ENCODE results near the gene CFAP299. TPM values are rescaled to one million over a fixed set of nuclear protein-coding genes. Genes with fewer than 3 reads are reported as not detected.

CFAP299 gene
- total and polyA plus RNA-seq, 4 experiments from 2014 or later = not detected

DNA sequence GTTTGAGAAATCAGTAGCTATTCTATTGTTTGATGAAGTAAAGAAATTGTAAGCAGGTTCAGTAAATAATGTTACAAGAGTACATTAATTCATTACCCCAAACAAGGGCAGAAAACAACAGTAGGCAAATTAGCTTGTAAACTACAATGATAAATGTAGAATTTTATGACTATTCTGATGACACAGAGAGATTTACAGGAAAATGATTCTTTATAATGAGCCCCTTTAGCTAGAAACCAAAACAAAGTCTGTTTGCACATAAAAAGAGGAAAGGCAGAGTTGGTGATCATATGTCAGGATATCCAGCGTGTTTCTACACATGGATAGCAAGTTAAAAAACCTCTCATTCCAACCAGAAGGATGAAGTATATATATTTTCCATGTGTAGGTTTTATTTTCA is 204.8 kb downstream of the CFAP299 start:
- peaks cover 17% of the 10 kb centered on the region for H3K4me1 ChIP-seq (ENCODE audit: insufficient read depth, low read length)
- H3K4me3 ChIP-seq (ENCODE audit: low read length in 2 of 2) = no peak overlapping the region
- H3K27me3 ChIP-seq (ENCODE audit: insufficient read depth, low read length) = no peaks in the 10 kb centered on the region
- intact Hi-C loops (cut with micrococcal nuclease) = loop anchor here (10.0 kb wide), 1 partner anchor 176 kb away; no protein-coding TSS in a partner anchor
- Mint-ChIP-seq H3K27ac (peak overlapping the region in 2 of 7 donors; percentile 33 to 36), H3K9me3 (peaks cover 0 to 3% (median 0%) of the 10 kb centered on the region in 8 donors), H3K27me3 (peaks cover 0 to 7% of the 10 kb centered on the region in 2 donors), H3K36me3 (no peaks in the 10 kb centered on the region), H3K4me1 (peaks cover 9 to 22% (median 18%) of the 10 kb centered on the region in 4 donors), H3K4me3 (peak overlapping the region in 3 of 8 donors; percentile 5 to 43 (median 27))
- H3K9me3 ChIP-seq (ENCODE audit: control insufficient read depth in 1 of 2, low read length in 2 of 2) = no peaks in the 10 kb centered on the region
- peak in 1 of 5 donors; percentile 6 for DNase-seq
- no peaks in the 10 kb centered on the region for H3K36me3 ChIP-seq (ENCODE audit: insufficient read depth, low read length)
- ChIA-PET POLR2A (ENCODE audit: partially characterized antibody) (interaction anchor here (1.0 kb wide), 1 partner anchor 47 kb away, joined by 3 read pairs; no protein-coding TSS in a partner anchor), CTCF (ENCODE audit: partially characterized antibody) (no interaction called here)
- H3K27ac ChIP-seq (ENCODE audit: low read depth, low read length) = no peak overlapping the region

DNA sequence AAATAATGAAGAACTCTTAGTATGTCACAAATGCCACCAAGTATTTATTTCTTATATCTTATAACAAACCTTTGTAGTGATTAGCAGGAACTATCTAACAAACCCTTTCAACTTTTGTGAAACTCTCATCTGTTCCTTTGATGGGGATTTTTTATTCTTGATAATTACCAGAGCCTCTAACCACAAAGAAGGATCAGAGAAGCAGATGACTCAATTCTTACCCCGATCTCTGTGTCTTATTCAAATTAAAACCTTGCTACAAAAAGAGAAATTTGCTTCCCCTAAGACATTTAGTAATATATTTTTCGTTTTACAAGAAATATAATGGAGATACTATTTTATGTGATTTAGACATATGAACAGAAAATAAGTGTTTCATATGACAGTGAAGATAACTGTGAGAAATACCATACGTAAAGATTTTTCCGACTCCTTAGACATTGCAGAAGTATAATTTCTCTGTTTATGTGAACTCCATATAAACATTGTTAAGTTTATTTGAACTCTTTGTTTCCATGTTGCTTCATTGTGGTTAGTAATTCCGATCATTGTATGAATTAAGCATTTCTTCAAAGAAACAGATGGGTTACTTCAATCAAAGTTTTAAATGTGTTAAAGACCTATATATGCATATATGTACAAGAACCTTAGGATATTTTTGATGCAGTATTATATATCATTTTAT is 205.4 kb downstream of the CFAP299 start:
- peak in 4 of 5 donors; percentile 17 to 36 (median 26) for DNase-seq
- no peaks in the 10 kb centered on the region for H3K36me3 ChIP-seq (ENCODE audit: insufficient read depth, low read length)
- Mint-ChIP-seq H3K36me3 (no peaks in the 10 kb centered on the region), H3K4me1 (peaks cover 9 to 22% (median 18%) of the 10 kb centered on the region in 4 donors), H3K9me3 (peaks cover 0 to 6% (median 0%) of the 10 kb centered on the region in 8 donors), H3K4me3 (peak overlapping the region in 6 of 8 donors; percentile 6 to 66 (median 50)), H3K27ac (no peak overlapping the region), H3K27me3 (peaks cover 0 to 7% of the 10 kb centered on the region in 2 donors)
- intact Hi-C loops (cut with micrococcal nuclease) = loop anchor here (10.0 kb wide), 1 partner anchor 176 kb away; no protein-coding TSS in a partner anchor
- H3K9me3 ChIP-seq (ENCODE audit: control insufficient read depth in 1 of 2, low read length in 2 of 2) = no peaks in the 10 kb centered on the region
- POLR2A ChIA-PET (ENCODE audit: partially characterized antibody) = no interaction called here
- CTCF ChIA-PET (ENCODE audit: partially characterized antibody) = no interaction called here
- peaks cover 17% of the 10 kb centered on the region for H3K4me1 ChIP-seq (ENCODE audit: insufficient read depth, low read length)
- H3K4me3 ChIP-seq (ENCODE audit: low read length in 2 of 2) = no peak overlapping the region
- H3K27ac ChIP-seq (ENCODE audit: low read depth, low read length) = no peak overlapping the region
- H3K27me3 ChIP-seq (ENCODE audit: insufficient read depth, low read length) = no peaks in the 10 kb centered on the region

- Histone ChIP-seq H3K27ac (ENCODE audit: low read depth, low read length) (no peak overlapping the region), H3K9me3 (ENCODE audit: control insufficient read depth in 1 of 2, low read length in 2 of 2) (no peaks in the 10 kb centered on the region), H3K36me3 (ENCODE audit: insufficient read depth, low read length) (no peaks in the 10 kb centered on the region), H3K4me1 (ENCODE audit: insufficient read depth, low read length) (peaks cover 17% of the 10 kb centered on the region), H3K4me3 (ENCODE audit: low read length in 2 of 2) (no peak overlapping the region), H3K27me3 (ENCODE audit: insufficient read depth, low read length) (no peaks in the 10 kb centered on the region)
- no peak for DNase-seq
- CTCF ChIA-PET (ENCODE audit: partially characterized antibody) = no interaction called here
- Mint-ChIP-seq H3K36me3 (no peaks in the 10 kb centered on the region), H3K27me3 (peaks cover 0 to 8% of the 10 kb centered on the region in 2 donors), H3K27ac (no peak overlapping the region), H3K9me3 (peaks cover 0 to 8% (median 1%) of the 10 kb centered on the region in 8 donors), H3K4me1 (peaks cover 9 to 22% (median 18%) of the 10 kb centered on the region in 4 donors), H3K4me3 (peak overlapping the region in 2 of 8 donors; percentile 3 to 12)
- intact Hi-C loops (cut with micrococcal nuclease) = loop anchor here (10.0 kb wide), 1 partner anchor 178 kb away; no protein-coding TSS in a partner anchor
- POLR2A ChIA-PET (ENCODE audit: partially characterized antibody) = interaction anchor here (0.7 kb wide), 1 partner anchor 388 kb away, joined by 4 read pairs; no protein-coding TSS in a partner anchor
Observed at GRCh38 chr4:80542747-80543146, 207.2 kb downstream of the CFAP299 start.

- Mint-ChIP-seq H3K27me3 (peaks cover 0 to 2% of the 10 kb centered on the region in 2 donors), H3K27ac (no peak overlapping the region), H3K4me1 (peaks cover 0 to 4% (median 3%) of the 10 kb centered on the region in 4 donors), H3K4me3 (no peak overlapping the region), H3K36me3 (peaks cover 4 to 7% of the 10 kb centered on the region in 2 donors), H3K9me3 (peaks cover 4 to 19% (median 12%) of the 10 kb centered on the region in 8 donors)
- H3K9me3 ChIP-seq (ENCODE audit: control insufficient read depth in 1 of 2, low read length in 2 of 2) = no peaks in the 10 kb centered on the region
- intact Hi-C loops (cut with micrococcal nuclease) = no loop called here
- POLR2A ChIA-PET (ENCODE audit: partially characterized antibody) = no interaction called here
- DNase-seq = no peak
- H3K27ac ChIP-seq (ENCODE audit: low read depth, low read length) = no peak overlapping the region
- H3K4me3 ChIP-seq (ENCODE audit: low read length in 2 of 2) = no peak overlapping the region
- CTCF ChIA-PET (ENCODE audit: partially characterized antibody) = no interaction called here
- H3K4me1 ChIP-seq (ENCODE audit: insufficient read depth, low read length) = no peaks in the 10 kb centered on the region
- H3K36me3 ChIP-seq (ENCODE audit: insufficient read depth, low read length) = no peaks in the 10 kb centered on the region
- H3K27me3 ChIP-seq (ENCODE audit: insufficient read depth, low read length) = no peaks in the 10 kb centered on the region
Observed at GRCh38 chr4:80560337-80560736, 224.8 kb downstream of the CFAP299 start.

- no peak overlapping the region for H3K27ac Mint-ChIP-seq
Observed at GRCh38 chr4:80566203-80566872, 230.8 kb downstream of the CFAP299 start.

DNA sequence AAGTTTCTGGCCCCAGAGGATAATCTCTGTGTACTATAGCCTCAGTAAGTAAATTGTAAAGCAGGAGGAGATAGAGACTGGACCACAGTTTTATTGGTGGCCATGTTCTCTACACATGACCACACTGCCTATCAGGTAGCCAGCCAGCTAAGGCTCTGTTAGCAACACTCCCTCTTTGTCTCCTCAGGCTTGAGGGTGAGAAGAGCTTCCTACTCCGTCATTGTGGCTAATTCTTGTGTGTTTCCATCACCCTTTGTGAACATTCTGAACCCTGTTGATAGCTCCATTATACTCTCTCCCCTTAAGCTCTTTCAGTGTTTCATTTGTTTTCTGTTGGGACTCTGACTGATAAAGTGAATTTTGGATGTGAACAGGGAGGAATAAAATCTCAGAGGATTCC is 233.4 kb downstream of the CFAP299 start:
- POLR2A ChIA-PET (ENCODE audit: partially characterized antibody) = no interaction called here

More at GRCh38 chr4:80566203-80566872, 230.8 kb downstream of the CFAP299 start:
- peaks cover 0 to 1% of the 10 kb centered on the region in 2 donors for H3K27me3 Mint-ChIP-seq
- intact Hi-C loops (cut with micrococcal nuclease) = no loop called here
- H3K4me1 Mint-ChIP-seq = peaks cover 5 to 17% (median 9%) of the 10 kb centered on the region in 4 donors
- H3K36me3 Mint-ChIP-seq = peaks cover 4 to 7% of the 10 kb centered on the region in 2 donors
- Histone ChIP-seq H3K9me3 (ENCODE audit: control insufficient read depth in 1 of 2, low read length in 2 of 2) (no peaks in the 10 kb centered on the region), H3K36me3 (ENCODE audit: insufficient read depth, low read length) (no peaks in the 10 kb centered on the region), H3K27ac (ENCODE audit: low read depth, low read length) (no peak overlapping the region), H3K4me1 (ENCODE audit: insufficient read depth, low read length) (no peaks in the 10 kb centered on the region), H3K27me3 (ENCODE audit: insufficient read depth, low read length) (no peaks in the 10 kb centered on the region), H3K4me3 (ENCODE audit: low read length in 2 of 2) (no peak overlapping the region)
- H3K4me3 Mint-ChIP-seq = peak overlapping the region in 5 of 8 donors; percentile 30 to 64 (median 57)
- CTCF ChIA-PET (ENCODE audit: partially characterized antibody) = no interaction called here
- POLR2A ChIA-PET (ENCODE audit: partially characterized antibody) = no interaction called here
- no peak for DNase-seq
- peaks cover 4 to 14% (median 10%) of the 10 kb centered on the region in 8 donors for H3K9me3 Mint-ChIP-seq

DNA sequence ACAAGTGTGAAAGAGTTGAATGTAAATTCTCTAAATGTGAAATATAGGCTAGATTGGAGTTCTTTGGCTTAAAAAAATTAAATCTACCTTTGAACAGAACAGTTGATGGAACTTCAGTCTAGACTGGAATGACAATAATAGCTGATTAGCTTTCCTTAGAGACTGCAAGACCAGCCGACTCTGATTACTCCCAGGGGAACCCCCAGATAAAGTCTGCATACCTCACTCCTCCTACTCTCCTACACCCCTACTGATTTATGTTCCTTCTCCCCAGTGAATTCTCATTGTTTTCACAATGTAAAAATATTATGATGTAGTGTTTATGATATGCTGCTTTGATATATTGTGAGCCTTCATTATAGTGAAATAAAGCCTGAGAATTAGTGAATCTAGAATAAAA is 241.3 kb downstream of the CFAP299 start:
- no peak overlapping the region for H3K27ac ChIP-seq (ENCODE audit: low read depth, low read length)
- CTCF ChIA-PET (ENCODE audit: partially characterized antibody) = no interaction called here

More for the DNA sequence above, 233.4 kb downstream of the CFAP299 start:
- no peak overlapping the region for H3K4me3 ChIP-seq (ENCODE audit: low read length in 2 of 2)
- Mint-ChIP-seq H3K27ac (peak overlapping the region in 1 of 7 donors; percentile 1), H3K36me3 (no peaks in the 10 kb centered on the region), H3K27me3 (peaks cover 0 to 1% of the 10 kb centered on the region in 2 donors), H3K4me3 (no peak overlapping the region), H3K9me3 (peaks cover 0 to 5% (median 2%) of the 10 kb centered on the region in 8 donors), H3K4me1 (peaks cover 5 to 17% (median 9%) of the 10 kb centered on the region in 4 donors)
- H3K27me3 ChIP-seq (ENCODE audit: insufficient read depth, low read length) = no peaks in the 10 kb centered on the region
- H3K9me3 ChIP-seq (ENCODE audit: control insufficient read depth in 1 of 2, low read length in 2 of 2) = no peaks in the 10 kb centered on the region
- no peaks in the 10 kb centered on the region for H3K36me3 ChIP-seq (ENCODE audit: insufficient read depth, low read length)
- H3K27ac ChIP-seq (ENCODE audit: low read depth, low read length) = no peak overlapping the region
- intact Hi-C loops (cut with micrococcal nuclease) = no loop called here
- DNase-seq = no peak
- H3K4me1 ChIP-seq (ENCODE audit: insufficient read depth, low read length) = no peaks in the 10 kb centered on the region
- CTCF ChIA-PET (ENCODE audit: partially characterized antibody) = no interaction called here

More for the DNA sequence above, 241.3 kb downstream of the CFAP299 start:
- Histone ChIP-seq H3K9me3 (ENCODE audit: control insufficient read depth in 1 of 2, low read length in 2 of 2) (no peaks in the 10 kb centered on the region), H3K4me1 (ENCODE audit: insufficient read depth, low read length) (peaks cover 5% of the 10 kb centered on the region), H3K4me3 (ENCODE audit: low read length in 2 of 2) (no peak overlapping the region), H3K36me3 (ENCODE audit: insufficient read depth, low read length) (no peaks in the 10 kb centered on the region), H3K27me3 (ENCODE audit: insufficient read depth, low read length) (no peaks in the 10 kb centered on the region)
- Mint-ChIP-seq H3K9me3 (peaks cover 2 to 15% (median 5%) of the 10 kb centered on the region in 8 donors), H3K27me3 (peaks cover 0 to 3% of the 10 kb centered on the region in 2 donors), H3K4me3 (no peak overlapping the region), H3K27ac (no peak overlapping the region), H3K36me3 (peaks cover 0 to 8% of the 10 kb centered on the region in 2 donors), H3K4me1 (peaks cover 11 to 17% (median 14%) of the 10 kb centered on the region in 4 donors)
- POLR2A ChIA-PET (ENCODE audit: partially characterized antibody) = no interaction called here
- no peak for DNase-seq
- intact Hi-C loops (cut with micrococcal nuclease) = no loop called here

Data from CD4-positive, alpha-beta memory T cell (primary cell).